HG02870 (cell line): ENCODE data around the gene NOTCH4.
"Not testable (repeated sequence)": the region's sequence is repeated elsewhere in the genome, so short reads cannot be mapped to it uniquely, and the experiment has no call there.

Experiments used
- ATAC-seq: cut with Tn5 transposase; IDR thresholded peaks from one replicate; pipeline ENCODE4 v1.9.1; 2021; ENCODE audit warnings: mild to moderate bottlenecking, moderate library complexity; ENCODE audit not compliant: unreplicated experiment

Gene NOTCH4

GRCh38 chr6:32218167-32218566 lies 5.7 kb downstream of the NOTCH4 start:
- ATAC-seq, result no peak

- ATAC-seq, result no peak
These were observed 6.9 kb downstream of the NOTCH4 start for GRCh38 chr6:32216998-32217397.

- no peak for ATAC-seq
These were observed 7.6 kb downstream of the NOTCH4 start for GRCh38 chr6:32216285-32216684.

DNA sequence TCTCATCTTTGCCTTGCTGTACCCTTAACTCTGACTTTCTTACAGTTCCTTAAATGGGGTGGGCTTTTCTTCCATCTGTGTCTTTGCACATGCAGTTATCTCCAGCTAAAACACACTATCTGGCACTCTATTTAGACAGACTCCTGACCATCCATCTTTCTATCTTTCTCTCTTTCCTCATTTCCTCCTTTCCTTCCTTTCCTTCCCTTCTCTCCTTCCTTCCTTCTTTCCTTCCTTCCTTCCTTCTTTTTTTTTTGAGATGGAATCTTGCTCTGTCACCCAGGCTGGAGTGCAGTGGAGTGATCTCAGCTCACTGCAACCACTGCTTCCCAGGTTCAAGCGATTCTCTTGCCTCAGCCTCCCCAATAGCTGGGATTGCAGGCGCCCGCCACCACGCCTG lies 8.2 kb downstream of the NOTCH4 start:
- ATAC-seq, result no peak

DNA sequence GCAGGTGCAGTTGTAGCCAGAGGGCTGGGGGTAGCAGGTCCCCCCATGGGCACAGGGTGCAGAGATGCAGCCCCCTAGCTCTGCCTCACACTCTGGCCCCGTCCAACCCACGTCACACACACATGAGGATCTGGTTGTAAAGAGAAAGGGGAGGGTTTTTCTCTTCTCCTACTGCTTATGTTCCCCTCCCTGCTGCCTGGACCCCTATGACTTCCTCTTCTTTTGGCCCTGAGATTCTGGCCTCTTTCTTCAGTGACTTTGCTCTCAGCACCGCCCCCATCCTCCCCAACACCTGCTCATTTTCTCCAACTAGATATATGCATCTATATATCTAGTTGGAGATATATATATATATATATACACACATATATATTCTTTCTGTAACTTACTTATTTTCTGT lies 9.7 kb downstream of the NOTCH4 start:
- ATAC-seq, result no peak

- ATAC-seq, result no peak
These were observed 10.2 kb downstream of the NOTCH4 start for GRCh38 chr6:32213649-32214048.

DNA sequence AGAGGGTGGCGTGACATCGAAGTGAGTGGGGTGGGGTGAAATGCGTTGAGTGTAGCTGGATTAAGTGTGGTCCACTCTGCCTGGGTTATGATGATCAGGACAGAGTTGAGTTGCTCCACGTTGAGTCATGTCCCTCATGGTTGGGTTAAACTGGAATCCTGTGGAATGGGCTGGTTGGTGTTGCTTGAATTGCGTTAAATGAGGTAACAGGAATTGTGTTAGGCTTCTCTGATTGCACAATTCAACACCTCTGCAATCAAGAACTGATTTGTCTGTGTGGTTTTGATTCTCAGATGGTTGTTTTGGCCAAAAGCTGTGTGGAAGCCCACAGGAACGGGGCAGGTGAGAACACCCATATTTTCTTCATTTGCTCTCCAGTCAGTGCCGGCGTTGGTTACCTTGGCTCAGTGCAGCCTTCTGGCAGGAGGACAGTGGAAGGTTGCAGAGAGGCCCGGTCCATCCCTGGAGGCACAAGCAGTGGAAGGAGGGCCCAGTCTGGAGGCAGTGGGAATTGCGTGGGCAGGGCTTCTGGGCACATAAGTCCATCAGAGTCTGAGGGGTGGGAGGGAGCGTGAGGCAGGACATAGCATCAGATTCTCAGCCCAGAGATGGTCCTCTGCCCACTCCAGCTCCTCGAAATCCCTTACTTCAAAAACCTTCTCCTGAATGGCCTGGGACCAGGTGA lies 11.6 kb downstream of the NOTCH4 start:
- ATAC-seq, result no peak

DNA sequence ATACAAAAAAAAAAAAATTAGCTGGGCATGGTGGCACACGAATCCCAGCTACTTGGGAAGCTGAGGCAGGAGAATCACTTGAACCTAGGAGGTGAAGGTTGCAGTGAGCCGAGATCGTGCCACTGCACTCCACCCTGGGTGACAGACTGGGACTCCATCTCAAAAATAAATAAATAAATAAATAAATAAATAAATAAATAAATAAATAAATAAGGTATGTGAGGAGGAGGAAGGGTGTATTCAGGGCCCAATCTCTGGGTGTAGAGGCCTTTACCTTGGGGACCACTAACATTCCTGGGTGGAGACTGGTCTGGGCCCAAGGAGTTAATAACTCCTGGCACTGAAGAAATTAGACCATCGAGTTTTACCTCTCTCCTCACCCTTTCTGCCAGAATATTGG lies 12.4 kb downstream of the NOTCH4 start:
- not testable (repeated sequence) for ATAC-seq

DNA sequence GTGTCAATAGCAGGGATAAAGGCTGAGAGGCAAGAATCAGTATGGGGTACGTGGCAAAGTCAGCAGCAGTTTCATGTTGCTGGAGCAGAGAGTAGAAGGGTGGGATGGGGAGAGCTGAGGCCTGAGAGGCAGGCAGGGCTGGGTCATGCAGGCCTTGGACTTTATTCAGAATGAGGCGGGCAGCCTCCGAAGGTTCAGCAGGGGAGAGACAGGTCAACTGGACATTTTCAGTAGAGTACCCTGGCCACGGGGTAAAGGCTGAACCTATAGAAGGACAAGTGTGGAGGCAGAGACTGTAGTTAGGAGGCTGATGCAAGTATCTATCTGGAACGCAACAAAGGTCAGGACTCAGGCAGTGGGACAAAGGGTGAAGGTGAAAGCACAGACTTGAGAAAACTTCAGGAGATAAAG lies 13.7 kb downstream of the NOTCH4 start:
- no peak for ATAC-seq

- ATAC-seq, result no peak
These were observed 14.9 kb downstream of the NOTCH4 start for GRCh38 chr6:32208996-32209395.

DNA sequence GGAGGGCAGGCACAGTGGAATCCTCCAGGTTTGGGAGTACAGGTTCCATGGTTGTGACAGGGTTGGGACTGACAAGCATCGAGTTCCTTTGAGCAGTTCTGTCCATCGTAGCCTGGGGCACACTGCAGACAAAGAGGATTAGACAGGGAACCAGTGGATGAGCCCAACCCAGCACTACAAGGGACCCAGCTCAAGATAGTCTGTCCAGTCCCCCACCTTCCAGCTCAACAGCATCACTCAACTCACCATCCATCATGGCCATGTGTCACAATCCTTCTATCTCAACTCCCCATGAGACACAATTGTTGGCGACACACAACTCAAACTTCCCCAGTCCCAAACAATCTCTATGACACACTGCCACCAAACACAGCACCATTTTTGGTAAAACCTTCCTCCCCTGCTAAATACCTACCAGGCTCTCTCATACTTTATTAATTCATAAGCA lies 19.6 kb downstream of the NOTCH4 start:
- no peak for ATAC-seq

DNA sequence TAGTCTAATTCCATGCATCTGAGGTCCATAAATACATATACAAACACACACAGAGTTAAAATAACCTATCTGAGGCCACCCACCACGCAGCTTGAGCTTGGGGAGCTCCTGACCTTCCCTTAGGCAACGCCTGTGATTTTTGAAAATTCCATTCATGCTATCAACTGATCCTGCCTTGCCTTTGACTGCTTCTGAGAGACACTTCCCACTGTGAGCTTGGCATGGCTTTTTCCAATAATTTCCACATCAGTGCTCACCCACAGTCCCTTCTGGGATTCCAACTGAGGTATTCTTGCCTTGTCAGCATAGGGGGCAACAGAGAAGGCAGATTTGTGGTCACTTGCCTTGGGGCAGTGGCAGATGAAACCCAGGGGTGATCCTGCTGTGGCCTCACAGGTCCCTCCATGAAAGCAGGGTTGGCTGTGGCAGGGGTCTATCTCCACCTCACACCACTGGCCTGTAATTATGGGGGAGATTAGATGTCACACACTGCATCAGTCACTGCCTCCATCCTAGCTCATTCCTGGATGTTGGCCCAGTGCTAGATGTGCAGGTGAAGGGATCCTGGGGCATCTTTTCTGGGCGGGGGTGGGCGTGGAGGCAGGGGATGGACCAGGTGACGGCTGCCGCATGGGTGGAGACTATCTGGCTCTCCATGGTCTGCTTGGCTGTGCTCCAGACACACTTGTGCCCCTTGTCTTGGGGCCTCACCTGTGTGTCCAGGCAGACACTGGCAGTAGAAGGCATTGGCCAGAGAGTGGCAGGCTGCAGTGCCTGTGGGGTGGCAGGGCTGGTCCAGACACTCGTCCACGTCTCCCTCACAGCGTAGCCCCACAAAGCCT lies 20.2 kb downstream of the NOTCH4 start:
- ATAC-seq, result no peak

DNA sequence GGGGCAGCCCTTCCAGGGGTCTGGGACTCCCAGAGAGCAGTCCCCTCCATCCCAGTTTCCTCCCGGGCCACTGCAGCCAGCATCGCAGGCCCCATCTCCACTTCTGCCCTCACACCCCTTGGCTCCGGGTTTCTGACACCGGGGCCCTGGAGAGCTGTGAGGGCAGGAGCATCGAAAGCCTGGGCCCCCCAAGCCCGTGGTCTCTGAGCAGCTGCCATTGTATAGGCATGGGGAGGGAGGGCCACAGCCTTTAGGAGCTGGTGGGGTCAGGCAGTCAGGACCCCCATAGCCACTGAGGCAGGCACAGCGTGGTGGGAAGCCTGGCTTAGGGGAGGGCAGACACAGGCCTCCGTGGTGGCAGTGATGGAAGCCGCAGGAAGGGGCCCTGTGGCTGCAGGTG lies 21.7 kb downstream of the NOTCH4 start:
- ATAC-seq, result no peak

GRCh38 chr6:32200711-32201475 lies 23.0 kb downstream of the NOTCH4 start:
- no peak for ATAC-seq

GRCh38 chr6:32198866-32199265 lies 25.0 kb downstream of the NOTCH4 start:
- no peak for ATAC-seq

DNA sequence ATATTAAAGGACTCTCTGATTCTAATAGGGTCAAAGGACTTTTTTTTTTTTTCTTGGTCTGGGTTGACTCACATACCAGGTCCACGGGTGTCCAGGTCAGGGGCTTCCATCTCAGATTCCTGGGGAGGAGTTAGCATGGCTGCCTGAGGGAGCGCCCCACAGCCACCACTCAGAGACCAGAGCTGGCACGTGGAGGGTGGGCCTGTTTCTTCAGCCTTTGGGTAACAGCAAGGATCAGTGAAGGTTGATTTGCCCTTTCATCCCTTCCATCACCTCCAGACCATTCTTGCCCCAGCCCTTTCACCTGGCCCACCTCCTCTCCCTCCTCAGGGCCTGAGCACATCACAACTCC lies 25.5 kb downstream of the NOTCH4 start:
- ATAC-seq, result no peak

DNA sequence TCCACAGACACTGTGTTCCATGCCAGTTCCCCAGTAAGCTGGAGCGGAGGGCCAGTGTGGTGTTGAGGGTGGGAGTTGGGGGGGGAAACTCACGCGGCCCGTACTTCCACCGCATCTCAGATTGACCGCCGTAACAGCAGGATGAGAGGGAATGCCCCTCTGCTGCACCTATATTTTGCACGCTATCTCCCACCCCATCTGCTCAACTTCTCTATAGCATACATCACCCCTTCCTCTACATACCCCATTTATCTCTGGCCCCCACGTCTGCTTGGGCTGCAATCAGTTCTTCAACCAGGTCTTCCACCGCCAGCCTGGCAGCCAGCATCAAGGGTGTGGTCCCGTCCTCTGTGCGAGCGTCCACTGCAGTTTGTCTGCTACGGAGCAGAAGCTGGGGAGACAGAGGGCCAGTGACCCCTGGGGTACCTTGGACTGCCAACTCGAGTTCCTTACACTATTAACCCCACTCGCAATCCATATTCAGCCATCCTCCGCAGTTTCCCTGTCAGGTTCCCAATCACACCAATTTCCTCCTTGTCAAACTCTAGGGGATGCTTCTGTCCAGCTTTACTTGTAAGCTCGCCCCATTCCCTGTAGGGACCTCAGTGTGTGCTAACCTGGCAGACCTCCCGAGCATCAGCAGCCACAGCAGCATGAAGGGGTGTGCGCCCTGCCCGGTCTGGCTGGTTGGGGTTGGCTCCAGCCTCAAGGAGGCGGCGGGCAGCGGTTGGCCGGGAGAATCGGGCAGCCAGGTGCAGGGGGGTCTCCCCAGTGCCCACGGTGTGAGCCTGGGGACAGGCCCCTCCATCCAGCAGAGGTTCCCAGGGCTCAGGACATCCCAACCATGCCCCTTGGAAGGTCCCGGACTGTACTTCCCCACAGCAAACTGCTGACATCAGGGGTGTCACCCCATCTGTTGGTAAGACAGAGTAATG lies 26.9 kb downstream of the NOTCH4 start:
- ATAC-seq, result no peak

- ATAC-seq, result peak; percentile 71
These were observed 27.8 kb downstream of the NOTCH4 start for GRCh38 chr6:32195902-32196681.

DNA sequence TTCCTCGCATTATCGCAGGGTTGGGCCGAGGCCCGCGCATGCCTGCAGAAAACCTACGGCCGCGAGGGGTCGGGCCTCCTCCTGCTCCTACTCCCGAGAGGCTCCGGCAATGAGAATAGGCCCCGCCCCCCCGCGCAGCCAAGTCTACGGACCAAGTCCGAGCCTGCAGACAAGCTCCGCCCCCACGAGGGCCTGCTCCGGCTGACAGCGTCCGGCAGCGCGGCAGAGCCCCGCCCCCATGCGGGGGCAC lies 28.3 kb downstream of the NOTCH4 start:
- ATAC-seq, result peak; percentile 78
